HUDEP-2 (cell line): ENCODE results near the gene TXNIP.
A peak's percentile ranks its signal among the peaks of the same experiment; 100 is the strongest.
"Not testable (repeated sequence)": the region's sequence is repeated elsewhere in the genome, so short reads cannot be mapped to it uniquely, and the experiment has no call there.

Experiments
- DNase-seq, 76 experiments: peaks; one replicate each; lab custom pipeline; 2025; ENCODE audit not compliant: unreplicated experiment in 76 of 76; lab: John Stamatoyannopoulos, UW

The TXNIP gene

GRCh38 chr1:145996433-145997015 lies at the start of gene TXNIP:
TXNIP (minus strand) TSS chr1:145996579; CDS start chr1:145996266, 313 bp downstream.
- DNase-seq: peak in 75 of 76 experiments; percentile 41 to 98 (median 95)

- no peak for DNase-seq
These were observed 43.4 kb upstream of the TXNIP start for GRCh38 chr1:146039844-146040194.

- DNase-seq: peak in 74 of 76 experiments; percentile 5 to 92 (median 77)
These were observed 40.7 kb upstream of the TXNIP start for GRCh38 chr1:146036965-146037646.

- DNase-seq: peak in 2 of 76 experiments; percentile 43 to 51
These were observed 40.0 kb upstream of the TXNIP start for GRCh38 chr1:146036241-146036964.

GRCh38 chr1:146035048-146035423 lies 38.7 kb upstream of the TXNIP start:
- peak in 5 of 76 experiments; percentile 31 to 51 (median 44) for DNase-seq

- DNase-seq: peak in 31 of 76 experiments; percentile 7 to 74 (median 41)
These were observed 36.3 kb upstream of the TXNIP start for GRCh38 chr1:146032631-146033219.

GRCh38 chr1:146031476-146031875 lies 35.1 kb upstream of the TXNIP start:
- no peak for DNase-seq

GRCh38 chr1:146029117-146029516 lies 32.7 kb upstream of the TXNIP start:
- DNase-seq: no peak

- DNase-seq: not testable (repeated sequence)
These were observed 30.3 kb upstream of the TXNIP start for GRCh38 chr1:146026650-146027049.

GRCh38 chr1:146025787-146026495 lies 29.6 kb upstream of the TXNIP start:
- peak in 28 of 76 experiments; percentile 16 to 72 (median 36) for DNase-seq

GRCh38 chr1:146022403-146023127 lies 26.2 kb upstream of the TXNIP start:
- DNase-seq: no peak

GRCh38 chr1:146021622-146022402 lies 25.4 kb upstream of the TXNIP start, which contains the start of gene HJV:
HJV (minus strand) TSS chr1:146021735; CDS start chr1:146020231, 1,504 bp downstream.
- DNase-seq: no peak

GRCh38 chr1:146021050-146021445 lies 24.7 kb upstream of the TXNIP start:
- no peak for DNase-seq

GRCh38 chr1:146020058-146021049 lies 24.0 kb upstream of the TXNIP start:
- no peak for DNase-seq

GRCh38 chr1:146019231-146020057 lies 23.1 kb upstream of the TXNIP start:
- no peak for DNase-seq

GRCh38 chr1:146016891-146017290 lies 20.5 kb upstream of the TXNIP start:
- no peak for DNase-seq

- no peak for DNase-seq
These were observed 17.2 kb upstream of the TXNIP start for GRCh38 chr1:146013559-146013922.
